ENCODE data around the gene CASP4. TPM values are rescaled to one million over a fixed set of nuclear protein-coding genes. Genes with fewer than 3 reads are reported as not detected.

Gene CASP4
- polyA plus RNA-seq, 1 donor from 2014 or later = not detected

DNA sequence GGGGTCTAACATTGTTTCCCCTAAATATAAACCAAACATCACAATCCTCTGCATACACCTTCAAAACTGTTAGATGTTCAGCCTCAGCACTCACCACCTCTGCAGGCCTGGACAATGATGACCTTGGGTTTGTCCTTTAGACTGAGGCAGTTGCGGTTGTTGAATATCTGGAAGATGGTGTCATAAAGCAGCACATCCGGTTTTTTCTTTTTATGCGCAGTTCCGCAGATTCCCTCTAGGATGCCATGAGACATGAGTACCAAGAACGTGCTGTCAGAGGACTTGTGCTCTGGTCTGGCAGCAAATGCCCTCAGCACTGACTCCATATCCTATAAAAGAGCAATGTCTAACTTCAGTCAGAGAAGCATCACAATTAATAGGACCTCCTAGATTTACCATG is 31.8 kb upstream of the CASP4 start:
- no peaks in the 10 kb centered on the region for H3F3A ChIP-seq (ENCODE audit: insufficient read depth, low read length, poor library complexity, severe bottlenecking)
- H3K4me2 ChIP-seq (ENCODE audit: low read length) = no peak overlapping the region
- H3K79me2 ChIP-seq (replicated peaks; ENCODE audit: insufficient read depth, low read length) = no peaks in the 10 kb centered on the region
- H3K9me3 ChIP-seq (ENCODE audit: low read length) = no peaks in the 10 kb centered on the region
- H3K27me3 ChIP-seq (ENCODE audit: insufficient read depth, low read depth, low read length) = no peaks in the 10 kb centered on the region
- no peaks in the 10 kb centered on the region for H3K9me2 ChIP-seq (ENCODE audit: insufficient read depth, low read length)
- H3K9ac ChIP-seq (ENCODE audit: low read length) = no peak overlapping the region
- H4K20me1 ChIP-seq (ENCODE audit: insufficient read depth) = no peaks in the 10 kb centered on the region
- no peak overlapping the region for H3K27ac ChIP-seq (ENCODE audit: low read length)
- no peak overlapping the region for H3K4me3 ChIP-seq (ENCODE audit: low read length)
- no peaks in the 10 kb centered on the region for H3K36me3 ChIP-seq (ENCODE audit: insufficient read depth, low read length)
- TF ChIP-seq REST (IDR thresholded peaks at IDR 0.05; ENCODE audit: borderline replicate concordance) (no peak), RAD21 (conservative IDR thresholded peaks at IDR 0.05) (no peak), SMC3 (conservative IDR thresholded peaks at IDR 0.05; ENCODE audit: poor library complexity) (no peak), POLR2AphosphoS5 (IDR thresholded peaks at IDR 0.05) (no peak), EP300 (conservative IDR thresholded peaks at IDR 0.05; ENCODE audit: poor library complexity, severe bottlenecking) (no peak), EZH2 (IDR thresholded peaks at IDR 0.05; ENCODE audit: borderline replicate concordance, insufficient read depth, low read length, poor library complexity, severe bottlenecking) (no peak), CTCF (IDR thresholded peaks at IDR 0.05; ENCODE audit: poor library complexity, severe bottlenecking) (no peak), MXI1 (conservative IDR thresholded peaks at IDR 0.05; ENCODE audit: poor library complexity, severe bottlenecking) (no peak), TAF1 (IDR thresholded peaks at IDR 0.05; ENCODE audit: low read depth) (no peak)
- H2AFZ ChIP-seq (ENCODE audit: low read depth, low read length) = no peak overlapping the region

- no peaks in the 10 kb centered on the region for H3F3A ChIP-seq (ENCODE audit: insufficient read depth, low read length, poor library complexity, severe bottlenecking)
- TF ChIP-seq MXI1 (conservative IDR thresholded peaks at IDR 0.05; ENCODE audit: poor library complexity, severe bottlenecking) (no peak), POLR2AphosphoS5 (IDR thresholded peaks at IDR 0.05) (no peak), EZH2 (IDR thresholded peaks at IDR 0.05; ENCODE audit: borderline replicate concordance, insufficient read depth, low read length, poor library complexity, severe bottlenecking) (no peak), EP300 (conservative IDR thresholded peaks at IDR 0.05; ENCODE audit: poor library complexity, severe bottlenecking) (no peak), SMC3 (conservative IDR thresholded peaks at IDR 0.05; ENCODE audit: poor library complexity) (no peak), TAF1 (IDR thresholded peaks at IDR 0.05; ENCODE audit: low read depth) (no peak), CTCF (IDR thresholded peaks at IDR 0.05; ENCODE audit: poor library complexity, severe bottlenecking) (no peak), REST (IDR thresholded peaks at IDR 0.05; ENCODE audit: borderline replicate concordance) (no peak), RAD21 (conservative IDR thresholded peaks at IDR 0.05) (no peak)
- H3K27ac ChIP-seq (ENCODE audit: low read length) = no peak overlapping the region
- H3K36me3 ChIP-seq (ENCODE audit: insufficient read depth, low read length) = no peaks in the 10 kb centered on the region
- no peak overlapping the region for H2AFZ ChIP-seq (ENCODE audit: low read depth, low read length)
- no peak overlapping the region for H3K9ac ChIP-seq (ENCODE audit: low read length)
- no peaks in the 10 kb centered on the region for H4K20me1 ChIP-seq (ENCODE audit: insufficient read depth)
- H3K4me3 ChIP-seq (ENCODE audit: low read length) = no peak overlapping the region
- no peaks in the 10 kb centered on the region for H3K9me3 ChIP-seq (ENCODE audit: low read length)
- H3K79me2 ChIP-seq (replicated peaks; ENCODE audit: insufficient read depth, low read length) = no peaks in the 10 kb centered on the region
- no peaks in the 10 kb centered on the region for H3K27me3 ChIP-seq (ENCODE audit: insufficient read depth, low read depth, low read length)
- no peak overlapping the region for H3K4me2 ChIP-seq (ENCODE audit: low read length)
- H3K9me2 ChIP-seq (ENCODE audit: insufficient read depth, low read length) = no peaks in the 10 kb centered on the region
These were observed 31.3 kb upstream of the CASP4 start for GRCh38 chr11:104999721-105000120.

All from neural cell (in vitro differentiated cells).